GM18858 (cell line): ENCODE measurements around the gene JADE1.

Experiments used
- ATAC-seq: cut with Tn5 transposase; IDR thresholded peaks from one replicate; pipeline ENCODE4 v1.9.1; 2021; ENCODE audit not compliant: unreplicated experiment

The JADE1 gene

DNA sequence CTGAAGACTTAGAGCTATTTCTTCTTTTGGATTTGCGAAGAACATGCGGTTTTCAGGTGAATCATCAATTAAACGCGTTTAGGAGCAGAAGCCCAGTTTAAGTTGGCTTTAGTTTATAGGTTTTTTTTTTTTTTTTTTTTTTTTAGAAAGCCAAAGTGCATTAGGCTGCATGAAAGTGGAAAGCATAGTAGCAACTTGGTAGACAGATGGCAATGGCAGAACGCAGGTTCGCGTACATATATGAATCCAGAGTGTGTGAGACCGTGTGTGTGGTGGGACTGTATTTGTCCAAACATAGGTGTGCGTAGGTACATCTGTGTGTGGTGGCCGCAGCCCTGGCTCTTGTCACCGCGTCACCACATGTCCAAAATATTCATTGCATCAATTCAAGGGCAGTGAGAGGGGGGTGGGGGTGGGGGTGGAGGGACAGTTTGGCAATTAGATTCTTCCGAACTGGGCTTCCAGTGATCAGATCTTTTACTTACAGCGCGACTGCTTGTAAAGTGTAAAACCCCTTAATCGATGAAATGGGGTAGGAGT, 901 bp downstream of the JADE1 start:
- ATAC-seq = no peak

DNA sequence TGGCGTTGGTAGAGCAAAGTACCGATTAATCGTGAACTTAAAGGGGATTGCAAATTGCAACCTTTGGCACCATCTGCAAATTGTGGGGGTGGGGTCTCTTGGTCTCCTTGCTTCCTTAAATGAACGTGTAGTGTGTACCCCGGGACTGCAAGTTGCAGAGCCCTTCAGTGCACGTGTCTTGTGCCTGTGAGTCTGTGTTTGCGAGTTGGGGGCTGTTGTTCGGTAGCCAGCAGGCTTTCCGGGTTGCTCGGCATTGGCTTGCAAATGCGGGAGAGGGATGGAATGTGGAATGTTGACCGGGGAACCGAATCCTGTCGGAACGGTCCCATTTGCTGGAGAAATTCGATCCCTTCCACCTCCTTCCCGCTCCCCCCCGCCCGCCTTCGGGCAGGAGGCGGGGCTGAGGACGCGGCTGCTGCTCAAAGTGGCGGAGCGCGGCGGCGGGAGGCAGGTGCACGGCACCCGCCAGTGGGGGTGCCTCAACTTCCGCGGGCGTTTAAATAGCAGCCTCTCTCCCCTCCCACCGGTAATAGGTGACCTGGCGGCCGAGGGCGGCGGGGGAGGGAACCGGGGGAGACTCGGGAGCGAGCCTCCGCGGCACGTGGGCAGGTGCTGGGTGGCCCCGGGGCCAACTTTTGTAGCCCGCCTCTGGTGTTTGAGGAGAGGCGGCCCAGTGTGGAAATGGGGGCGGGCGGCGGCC, 1.5 kb downstream of the JADE1 start:
- peak; percentile 32 for ATAC-seq

DNA sequence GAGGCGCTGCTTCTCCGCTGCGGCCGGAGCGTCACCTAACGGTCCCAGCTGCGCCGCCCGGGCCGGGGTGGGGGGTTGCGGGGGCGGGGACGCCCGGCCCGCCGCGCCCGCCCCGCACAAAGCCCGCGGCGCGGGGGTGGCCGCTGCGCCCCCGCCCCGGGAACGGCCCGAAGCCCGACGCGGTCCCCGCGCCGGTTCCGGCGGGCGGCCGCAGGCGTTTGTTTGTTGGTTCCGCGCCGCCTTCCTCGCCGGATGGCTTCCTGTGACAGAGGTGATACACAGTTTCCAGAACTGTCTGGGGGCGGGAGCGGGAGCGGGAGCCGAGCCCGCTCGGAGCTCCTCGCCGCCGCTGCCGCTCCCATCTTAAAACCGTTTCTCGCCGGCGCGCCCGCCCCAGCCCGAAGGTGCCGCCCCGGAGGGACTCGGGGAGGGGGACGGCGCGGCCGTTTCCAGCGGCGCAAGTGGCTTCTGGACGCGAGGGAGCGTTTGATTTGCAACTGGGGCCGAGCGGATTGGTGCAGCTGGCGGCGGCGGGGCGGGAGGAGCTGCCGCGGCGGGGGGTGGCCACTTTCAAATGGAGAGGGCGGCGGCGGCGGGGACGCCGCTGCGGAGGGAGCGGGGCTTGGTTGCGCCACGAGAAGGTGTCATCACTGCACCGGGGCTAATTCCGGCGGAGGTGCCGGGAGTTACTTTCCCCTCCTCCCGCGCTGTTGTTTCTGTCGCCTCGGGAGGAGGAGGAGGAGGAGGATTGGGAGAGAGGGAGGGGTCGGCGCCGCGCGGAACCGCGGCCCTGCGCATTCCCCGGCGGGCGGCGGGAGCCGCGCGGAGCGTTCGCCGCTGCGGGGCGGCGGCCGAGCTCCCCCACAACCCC, 2.3 kb downstream of the JADE1 start:
- ATAC-seq = peak; percentile 30

DNA sequence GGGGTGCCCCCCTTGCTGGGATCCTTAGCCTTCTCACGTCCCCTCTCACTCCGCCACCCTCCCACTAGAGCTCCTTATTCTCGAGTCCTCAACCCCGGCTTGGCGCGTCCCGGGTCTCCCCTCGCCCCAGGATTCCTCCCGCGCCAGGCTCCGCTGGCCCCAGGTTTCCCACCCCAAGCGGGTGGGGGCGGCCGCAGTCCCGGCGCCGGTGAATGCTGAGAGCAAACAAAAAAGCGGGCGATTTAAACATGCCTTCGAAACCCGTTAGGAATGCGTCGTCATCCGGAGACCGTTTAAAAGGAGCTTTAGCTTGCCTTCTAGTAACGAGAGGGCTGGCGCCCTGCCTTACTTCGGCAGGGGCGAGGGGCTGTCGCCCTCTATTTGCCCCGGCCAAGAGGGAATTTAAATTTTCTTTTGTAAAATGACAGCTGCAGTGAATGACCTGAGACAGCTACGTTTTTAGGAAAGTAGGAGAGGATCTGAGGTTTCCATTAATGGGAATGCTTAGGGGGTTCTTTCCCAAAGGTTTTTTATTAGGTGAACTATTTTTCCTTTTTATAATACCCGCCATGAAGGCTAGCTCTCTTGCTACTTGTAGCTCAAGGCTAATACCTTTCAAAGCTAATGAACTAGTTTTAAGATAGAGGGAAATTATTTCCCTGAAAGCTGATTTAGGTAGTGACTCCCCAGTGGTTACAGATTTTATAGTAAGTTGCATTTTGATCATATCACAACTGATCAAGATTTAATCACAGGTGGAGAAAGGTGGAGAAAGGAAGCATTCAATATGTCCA, 3.1 kb downstream of the JADE1 start:
- ATAC-seq = peak; percentile 8

DNA sequence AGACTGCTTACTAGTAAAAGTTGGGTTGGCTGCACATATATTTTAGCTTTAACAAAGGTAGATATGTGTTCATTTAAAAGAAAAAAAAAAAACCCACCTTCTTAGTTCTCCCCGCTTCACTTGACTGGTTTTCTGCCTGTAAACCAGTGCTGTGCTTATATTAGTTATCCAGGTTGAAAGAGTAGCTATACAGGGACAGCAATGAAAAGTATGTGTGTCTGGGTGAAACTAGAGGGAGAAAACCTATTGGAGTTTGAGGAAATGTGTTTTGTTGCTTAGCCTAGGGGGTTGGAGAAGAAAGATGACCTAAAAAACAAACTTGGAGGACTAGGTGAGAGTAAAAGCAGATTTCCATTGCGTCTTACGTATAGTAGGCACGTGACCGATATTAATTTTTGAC, 4.5 kb downstream of the JADE1 start:
- ATAC-seq = no peak

DNA sequence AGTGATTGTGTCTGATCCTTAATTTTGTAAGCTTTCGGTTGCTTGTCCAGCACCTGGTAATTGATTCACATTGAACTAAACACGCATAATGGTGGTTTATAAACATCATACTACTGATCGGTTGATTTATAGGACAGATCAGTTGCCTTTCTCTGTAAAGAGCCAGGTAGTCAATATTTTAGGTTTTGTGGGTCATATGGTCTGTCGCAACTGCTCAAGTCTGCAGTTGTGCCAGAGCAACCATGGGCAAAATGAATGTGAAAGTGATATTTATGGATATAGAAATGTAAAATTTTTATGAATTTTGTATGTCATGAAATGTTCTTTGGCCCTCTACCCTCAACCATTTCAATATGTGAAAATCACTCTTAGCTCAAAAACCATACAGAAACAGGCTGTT, 8.9 kb downstream of the JADE1 start:
- no peak for ATAC-seq

GRCh38 chr4:128819082-128819742, 9.7 kb downstream of the JADE1 start:
- ATAC-seq = no peak

- no peak for ATAC-seq
Observed at GRCh38 chr4:128820671-128821070, 11.2 kb downstream of the JADE1 start.

- no peak for ATAC-seq
Observed at GRCh38 chr4:128821151-128821550, 11.7 kb downstream of the JADE1 start.

- no peak for ATAC-seq
Observed at GRCh38 chr4:128823025-128823661, 13.6 kb downstream of the JADE1 start.

- ATAC-seq = no peak
Observed at GRCh38 chr4:128825226-128825625, 15.7 kb downstream of the JADE1 start.

DNA sequence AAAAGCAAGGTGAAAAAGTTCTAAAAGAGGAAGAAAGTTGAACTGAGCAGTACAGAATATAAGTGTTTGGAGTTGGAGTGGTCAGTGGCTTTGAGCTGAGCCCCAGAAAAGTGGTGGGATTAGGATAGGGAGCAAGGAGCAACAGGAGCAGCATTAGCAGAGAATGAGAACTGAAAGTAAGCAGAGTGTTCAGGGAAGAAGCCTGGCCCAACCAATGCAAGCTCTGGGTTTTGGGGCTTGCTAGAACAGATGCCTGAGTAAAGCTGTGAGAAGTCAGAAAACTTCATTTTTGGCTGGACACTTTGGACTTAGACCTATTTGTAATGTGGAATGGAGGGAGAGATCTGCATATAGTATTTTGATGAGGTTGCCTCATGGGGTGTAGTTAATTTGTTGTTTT, 17.8 kb downstream of the JADE1 start:
- ATAC-seq = peak; percentile 23

DNA sequence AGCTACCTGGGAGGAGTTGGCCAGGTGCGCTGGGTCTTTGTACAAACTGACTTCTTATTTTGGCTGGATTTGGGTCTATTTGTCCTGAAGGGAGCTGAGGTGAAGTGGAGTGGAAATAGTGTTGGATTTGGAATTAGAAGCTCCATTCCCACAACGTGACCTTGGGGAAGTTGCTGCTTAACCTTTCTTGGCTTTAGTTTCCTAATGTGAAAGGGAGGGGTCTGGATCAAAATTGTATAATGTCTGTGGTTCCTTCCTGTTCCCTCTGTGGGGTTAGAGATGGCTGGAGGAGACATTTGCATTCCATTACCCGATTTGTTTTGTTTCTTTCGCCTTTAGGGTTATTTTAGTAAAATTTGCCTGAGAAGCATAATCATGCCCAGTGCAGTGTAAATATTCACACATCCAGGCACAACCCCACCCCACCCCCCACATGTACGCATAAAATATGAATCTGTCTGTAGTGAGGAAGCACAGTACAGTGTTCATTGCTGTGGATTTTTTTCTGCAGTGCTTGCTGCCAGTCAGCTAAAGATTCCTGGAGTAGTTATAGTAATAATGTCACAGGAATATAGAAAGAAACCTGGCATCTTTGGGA, 21.5 kb downstream of the JADE1 start:
- no peak for ATAC-seq

- peak; percentile 37 for ATAC-seq
Observed at GRCh38 chr4:128831531-128832242, 22.2 kb downstream of the JADE1 start.

DNA sequence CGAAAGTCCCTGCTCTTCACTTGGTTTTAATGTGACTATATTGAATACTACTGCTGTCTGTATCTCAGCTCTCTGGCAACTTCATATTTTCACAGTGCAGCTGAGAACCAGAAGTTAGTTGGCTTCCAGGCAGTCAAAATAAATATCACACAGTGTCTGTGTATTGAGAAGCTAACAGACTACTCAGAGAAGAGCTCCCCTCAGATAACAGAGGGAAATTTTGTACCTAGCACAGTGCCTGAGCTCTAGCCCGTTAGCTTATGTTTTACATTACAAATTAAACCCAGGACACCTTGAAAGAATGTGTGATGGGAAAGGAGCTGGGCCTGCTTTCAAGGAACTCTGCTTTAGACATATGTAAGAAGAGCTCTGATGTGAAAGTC, 22.7 kb downstream of the JADE1 start:
- ATAC-seq = peak; percentile 16

DNA sequence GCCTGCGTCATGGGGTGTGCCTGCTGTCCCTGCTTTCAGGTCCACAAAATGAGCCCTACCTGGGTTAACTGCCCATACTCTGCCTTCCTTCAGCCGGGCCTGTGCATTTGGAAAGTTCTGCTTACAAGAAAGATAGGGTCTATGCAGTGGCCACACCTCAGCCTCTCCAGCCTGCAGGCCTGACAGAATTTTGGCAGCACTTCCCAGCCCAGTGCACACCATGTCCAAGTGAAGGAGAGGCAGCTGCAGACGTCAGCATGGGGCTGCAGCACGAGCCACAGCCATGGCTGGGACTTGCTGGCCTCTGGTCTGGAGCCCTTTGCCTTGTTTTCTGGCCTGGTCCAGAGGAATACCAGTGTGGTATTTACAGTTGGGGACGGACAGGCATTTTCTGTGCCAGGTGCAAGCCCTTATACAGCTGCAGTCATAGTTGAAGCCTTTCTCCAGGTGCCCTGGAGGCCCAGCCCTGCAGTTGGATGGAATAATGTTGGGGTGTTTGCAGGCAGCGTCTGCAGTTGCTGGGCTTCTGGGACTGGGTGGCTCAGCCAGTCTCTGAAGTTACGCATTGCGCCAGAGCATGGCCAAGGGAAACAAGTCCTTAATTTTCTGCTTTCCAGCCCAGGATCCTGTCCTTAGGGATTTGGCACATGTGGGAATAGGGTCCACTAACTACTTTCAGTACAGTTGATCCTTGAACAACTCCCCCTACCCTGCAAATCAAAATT, 26.2 kb downstream of the JADE1 start:
- ATAC-seq = no peak

- ATAC-seq = no peak
Observed at GRCh38 chr4:128837198-128837597, 27.7 kb downstream of the JADE1 start.

DNA sequence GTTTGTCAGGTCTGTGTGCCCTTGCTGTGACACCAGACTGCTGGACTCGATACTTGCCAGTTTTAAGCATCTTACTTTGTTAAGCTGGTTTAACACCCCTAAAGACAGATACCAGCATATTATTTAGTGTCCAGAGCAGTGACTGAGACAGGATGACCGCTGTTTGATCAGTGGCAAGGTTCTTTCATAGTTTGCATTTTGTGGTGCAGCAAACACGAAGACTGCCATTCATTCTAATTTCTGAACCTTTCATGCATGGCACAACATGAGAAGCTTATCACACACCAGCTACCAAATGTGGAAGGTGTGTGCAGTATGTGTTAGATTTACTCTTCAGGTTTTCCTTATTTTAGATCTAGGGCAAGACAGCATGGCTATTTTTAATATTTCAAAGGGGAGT, 28.2 kb downstream of the JADE1 start:
- ATAC-seq = no peak
